GM12878 (cell line): ENCODE data around the gene F2RL3. TPM values are rescaled to one million over a fixed set of nuclear protein-coding genes. Genes with fewer than 3 reads are reported as not detected.

ENCODE experiments used
- ATAC-seq: fragments of 200-7000 bp; cut with Tn5 transposase; 3 replicates; pipeline ENCODE4 v1.9.1; 2020; ENCODE audit warnings: mild to moderate bottlenecking, moderate library complexity
- BruUV-seq: library from RNA; stranded (reverse); fragments of 400-500 nt; replicated peaks from 2 replicates; lab custom pipeline; 2021; lab: Mats Ljungman, UMichigan
- CTCF ChIA-PET: fragments of 300-600 bp; sonication (Branson Sonifier 250); formaldehyde crosslinking; extraction: SDS; loops from one replicate; lab custom pipeline; 2021; ENCODE audit warnings: inconsistent platforms; lab: Yijun Ruan, JAX
- POLR2A ChIA-PET: fragments of 350-600 bp; formaldehyde crosslinking; extraction: SDS; loops from one replicate; lab custom pipeline; 2021; ENCODE audit warnings: inconsistent platforms; lab: Charles Lee
- RAD21 ChIA-PET: fragments of 300-600 bp; sonication (Branson Sonifier 250); formaldehyde crosslinking; loops from one replicate; lab custom pipeline; 2023; ENCODE audit warnings: antibody characterized with exemption; ENCODE audit not compliant: unreplicated experiment; lab: Charles Lee
- SMC1A ChIA-PET: fragments of 300-600 bp; sonication (Branson Sonifier 250); formaldehyde crosslinking; loops from one replicate; lab custom pipeline; 2023; ENCODE audit not compliant: unreplicated experiment, uncharacterized antibody; lab: Charles Lee
- DNase-seq: peaks from one replicate; pipeline ENCODE4 v3.0.0-alpha.2; 2011; ENCODE audit warnings: low read depth, low spot score
- FAIRE-seq: peaks from 3 replicates; lab custom pipeline; 2011; peaks lifted over from hg19 to GRCh38; lab: Jason Lieb, UNC
- H2AFZ ChIP-seq: 2 replicates; pipeline ENCODE4 v1.6.0; 2011; ENCODE audit warnings: low read depth, low read length, control low read depth; ENCODE audit not compliant: control insufficient read depth
- H3K27ac ChIP-seq: 2 replicates; pipeline ENCODE4 v1.5.1; 2011; ENCODE audit warnings: control low read depth; ENCODE audit not compliant: control insufficient read depth, insufficient read depth
- H3K27me3 ChIP-seq, 2 experiments: replicated peaks in 1 of 2; 2 replicates each; pipeline versions ENCODE4 v1.6.0 to v1.6.1; 2011; ENCODE audit warnings: low read length in 1 of 2; ENCODE audit not compliant: control insufficient read depth in 2 of 2, insufficient read depth in 2 of 2
- H3K36me3 ChIP-seq, 2 experiments: 2 replicates each; pipeline ENCODE4 v1.5.1; 2011; ENCODE audit warnings: low read length in 1 of 2; ENCODE audit not compliant: control insufficient read depth in 2 of 2, insufficient read depth in 2 of 2
- H3K4me1 ChIP-seq: 2 replicates; pipeline ENCODE4 v1.6.1; 2011; ENCODE audit warnings: mild to moderate bottlenecking, low read length, moderate library complexity, mixed read lengths; ENCODE audit not compliant: control insufficient read depth, insufficient read depth
- H3K4me2 ChIP-seq: 2 replicates; pipeline ENCODE4 v1.6.0; 2011; ENCODE audit warnings: control low read depth; ENCODE audit not compliant: control insufficient read depth, insufficient read depth
- H3K4me3 ChIP-seq: fragments of 200-600 bp; sonication (generic); 2 replicates; pipeline ENCODE4 v1.5.1; 2016
- H3K79me2 ChIP-seq: 2 replicates; pipeline ENCODE4 v1.6.0; 2011; ENCODE audit warnings: low read length; ENCODE audit not compliant: control insufficient read depth, insufficient read depth
- H3K9ac ChIP-seq: 2 replicates; pipeline ENCODE4 v1.8.0; 2011; ENCODE audit warnings: low read length, control low read depth, mixed read lengths; ENCODE audit not compliant: control insufficient read depth, insufficient read depth
- H3K9me3 ChIP-seq: replicated peaks from 3 replicates; pipeline ENCODE4 v1.5.1; 2011; ENCODE audit warnings: mild to moderate bottlenecking, low read length; ENCODE audit not compliant: control insufficient read depth, insufficient read depth
- H4K20me1 ChIP-seq: 2 replicates; pipeline ENCODE4 v1.6.0; 2011; ENCODE audit not compliant: control insufficient read depth, insufficient read depth
- BHLHE40 ChIP-seq, 2 experiments: fragments of 450-650 bp in 1 of 2; IDR thresholded peaks; 2 replicates each; pipeline ENCODE4 v1.6.1; 2011 to 2017; ENCODE audit warnings: low read depth in 2 of 2, borderline replicate concordance in 1 of 2, improper control_type of control experiment in 1 of 2, low read length in 1 of 2, mild to moderate bottlenecking in 1 of 2
- EED ChIP-seq: sonication (generic); IDR thresholded peaks from 2 replicates; pipeline ENCODE4 v1.6.1; 2016; ENCODE audit warnings: antibody characterized with exemption, low read depth
- HDAC2 ChIP-seq: fragments of 200-600 bp; sonication (generic); IDR thresholded peaks from 2 replicates; pipeline ENCODE4 v1.6.1; 2017
- JUND ChIP-seq: IDR thresholded peaks from 2 replicates; pipeline ENCODE4 v1.6.1; 2012; ENCODE audit warnings: low read depth, mild to moderate bottlenecking, low read length, improper control_type of control experiment, moderate library complexity
- MEF2B ChIP-seq: fragments of 450-650 bp; IDR thresholded peaks from 2 replicates; pipeline ENCODE4 v1.6.1; 2018; ENCODE audit warnings: mild to moderate bottlenecking, moderate library complexity; ENCODE audit not compliant: partially characterized antibody, poor library complexity, severe bottlenecking
- MYC ChIP-seq: IDR thresholded peaks from 2 replicates; pipeline ENCODE4 v1.6.1; 2011; ENCODE audit warnings: mild to moderate bottlenecking, low read length, moderate library complexity, inconsistent platforms; ENCODE audit not compliant: insufficient read depth, insufficient replicate concordance, insufficient read length, severe bottlenecking
- NFIC ChIP-seq: IDR thresholded peaks from 2 replicates; pipeline ENCODE4 v1.6.1; 2012; ENCODE audit warnings: low read depth, mild to moderate bottlenecking, inconsistent platforms, low read length, moderate library complexity
- PAX5 ChIP-seq: IDR thresholded peaks from 2 replicates; pipeline ENCODE4 v1.6.1; 2011; ENCODE audit warnings: low read depth, low read length, borderline replicate concordance
- PML ChIP-seq: IDR thresholded peaks from 2 replicates; pipeline ENCODE4 v1.6.1; 2012; ENCODE audit warnings: low read length, inconsistent platforms
- RB1 ChIP-seq: fragments of 450-650 bp; formaldehyde crosslinking; IDR thresholded peaks from 2 replicates; pipeline ENCODE4 v1.6.1; 2017; ENCODE audit warnings: mild to moderate bottlenecking, borderline replicate concordance
- SIN3A ChIP-seq: IDR thresholded peaks from 2 replicates; pipeline ENCODE4 v1.6.1; 2012; ENCODE audit warnings: low read depth, low read length, improper control_type of control experiment
- TCF7 ChIP-seq: IDR thresholded peaks from 2 replicates; pipeline ENCODE4 v1.6.1; 2014; ENCODE audit warnings: antibody characterized with exemption, borderline replicate concordance
- WRNIP1 ChIP-seq: IDR thresholded peaks from 2 replicates; pipeline ENCODE4 v1.6.1; 2011; ENCODE audit warnings: low read depth, low read length, improper control_type of control experiment, borderline replicate concordance
- YBX1 ChIP-seq: fragments of 450-650 bp; IDR thresholded peaks from 2 replicates; pipeline ENCODE4 v1.6.1; 2016; ENCODE audit warnings: antibody characterized with exemption
- ZNF207 ChIP-seq: fragments of 450-650 bp; IDR thresholded peaks from 2 replicates; pipeline ENCODE4 v1.6.1; 2014; ENCODE audit warnings: antibody characterized with exemption, mild to moderate bottlenecking, borderline replicate concordance
- ZNF274 ChIP-seq: IDR thresholded peaks from one replicate; pipeline ENCODE4 v1.8.0; 2011; ENCODE audit not compliant: insufficient read length, insufficient read depth
- ZSCAN29 ChIP-seq: fragments of 450-650 bp; IDR thresholded peaks from 2 replicates; pipeline ENCODE4 v1.6.1; 2017; ENCODE audit warnings: mild to moderate bottlenecking, moderate library complexity
- ZZZ3 ChIP-seq: IDR thresholded peaks from 2 replicates; pipeline ENCODE4 v1.6.1; 2011; ENCODE audit warnings: low read depth; ENCODE audit not compliant: control insufficient read depth, insufficient read length
- WGBS: methylation state at CpG from one replicate; pipeline ENCODE4 v1.1.6; 2016; ENCODE audit warnings: low lambda C conversion rate; ENCODE audit not compliant: insufficient replicate concordance, insufficient coverage; ENCODE audit errors: missing lambda C conversion rate; 5-methylcytosine and 5-hydroxymethylcytosine counted together
- in situ Hi-C: fragments of 300-500 bp; cut with MboI; formaldehyde crosslinking; loops from 9 replicates; pipeline ENCODE4 v1.14.3; 2018; ENCODE audit warnings: mixed read lengths
- intact Hi-C: fragments of 100-400 bp; cut with micrococcal nuclease; formaldehyde crosslinking; loops from one replicate; pipeline ENCODE4 v1.14.2; 2022; ENCODE audit not compliant: unreplicated experiment
- polyA plus RNA-seq, 11 experiments: library from polyadenylated mRNA; depleted of rRNA in 4 of 11; unstranded in 6 of 11; stranded (reverse) in 5 of 11; fragments of >200 nt; fragmentation: Nextera tagmentation in 4 of 11; fragmentation: Illumina TruSeq in 1 of 11; extraction: Ambion mirVana in 4 of 11; extraction: Trizol in 1 of 11; gene quantifications; 1 replicate in 1 of 11; 2 replicates in 10 of 11; pipeline versions ENCODE4 v1.2.1 to v1.2.3, GENCODE V29; 2011 to 2016; ENCODE audit warnings: inconsistent platforms in 2 of 11, missing spikeins in 2 of 11, low read depth in 1 of 11
- total RNA-seq, 4 experiments: library from RNA; depleted of rRNA in 3 of 4; stranded (reverse); fragments of >200 nt in 3 of 4; fragmentation: Illumina TruSeq in 1 of 4; extraction: Trizol in 1 of 4; gene quantifications; 2 replicates each; pipeline versions ENCODE4 v1.2.1 to v1.2.3, GENCODE V29; 2013 to 2021
- TF ChIP-seq, protein P1 (sequence below): fragments of 150-350 bp; IDR thresholded peaks from 2 replicates; pipeline ENCODE4 v1.6.1; 2014; ENCODE audit warnings: mild to moderate bottlenecking, low read depth, low read length

The F2RL3 gene
- total and polyA plus RNA-seq, 10 of the 15 experiments (the other 5 are each of a cell fraction or from before 2014, with no cell fraction given) = 0.01 to 1.2 (median 0.29) TPM

- TF ChIP-seq RB1 (no peak), WRNIP1 (no peak), EED (no peak), MEF2B (no peak), SIN3A (no peak), MYC (no peak), PAX5 (no peak), JUND (no peak), HDAC2 (no peak), YBX1 (no peak), ZZZ3 (no peak), TCF7 (no peak), BHLHE40 (IDR thresholded peaks at IDR 0.05; ENCODE audit: borderline replicate concordance in 1 of 2, low read depth in 2 of 2, low read length in 1 of 2) (no peak), ZNF207 (no peak), ZNF274 (no peak), NFIC (no peak), ZSCAN29 (no peak), PML (no peak)
- TF ChIP-seq, protein P1, sequence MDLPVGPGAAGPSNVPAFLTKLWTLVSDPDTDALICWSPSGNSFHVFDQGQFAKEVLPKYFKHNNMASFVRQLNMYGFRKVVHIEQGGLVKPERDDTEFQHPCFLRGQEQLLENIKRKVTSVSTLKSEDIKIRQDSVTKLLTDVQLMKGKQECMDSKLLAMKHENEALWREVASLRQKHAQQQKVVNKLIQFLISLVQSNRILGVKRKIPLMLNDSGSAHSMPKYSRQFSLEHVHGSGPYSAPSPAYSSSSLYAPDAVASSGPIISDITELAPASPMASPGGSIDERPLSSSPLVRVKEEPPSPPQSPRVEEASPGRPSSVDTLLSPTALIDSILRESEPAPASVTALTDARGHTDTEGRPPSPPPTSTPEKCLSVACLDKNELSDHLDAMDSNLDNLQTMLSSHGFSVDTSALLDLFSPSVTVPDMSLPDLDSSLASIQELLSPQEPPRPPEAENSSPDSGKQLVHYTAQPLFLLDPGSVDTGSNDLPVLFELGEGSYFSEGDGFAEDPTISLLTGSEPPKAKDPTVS = no peak
- H3K9ac ChIP-seq = no peak overlapping the region
- H4K20me1 ChIP-seq = no peaks in the 10 kb centered on the region
- no peaks in the 10 kb centered on the region for H3K27me3 ChIP-seq
- POLR2A ChIA-PET = no interaction called here
- no peak overlapping the region for H2AFZ ChIP-seq
- intact Hi-C loops = no loop called here
- RAD21 ChIA-PET = no interaction called here
- SMC1A ChIA-PET = no interaction called here
- BruUV-seq = no TSS peak
- in situ Hi-C loops = no loop called here
- H3K9me3 ChIP-seq = no peaks in the 10 kb centered on the region; the same call in 2 of the 3 replicates
- CTCF ChIA-PET = interaction anchor here (1.3 kb wide), 1 partner anchor 217 kb away, joined by 3 read pairs; no protein-coding TSS in a partner anchor
- no peak overlapping the region for H3K4me3 ChIP-seq
- 54% methylated on average over 4 of the region's 4 CpGs for WGBS
- H3K36me3 ChIP-seq = no peaks in the 10 kb centered on the region
- no peak overlapping the region for H3K4me2 ChIP-seq
- H3K27ac ChIP-seq = no peak overlapping the region
- FAIRE-seq (no peak), DNase-seq (no peak), ATAC-seq (no peak)
- no peaks in the 10 kb centered on the region for H3K4me1 ChIP-seq
- no peaks in the 10 kb centered on the region for H3K79me2 ChIP-seq
Observed at GRCh38 chr19:16931306-16931705, 42.5 kb downstream of the F2RL3 start.
